GM12801 (cell line): Measurements from ENCODE around the gene TEX19.

Experiments
- CTCF ChIP-seq: IDR thresholded peaks from one replicate; pipeline ENCODE4 v1.5.1; 2011; ENCODE audit warnings: control low read depth; ENCODE audit not compliant: insufficient read length; ENCODE audit errors: extremely low read depth

Gene TEX19

GRCh38 chr17:82386255-82386831 lies 27.3 kb downstream of the TEX19 start:
- no peak for TF ChIP-seq CTCF

GRCh38 chr17:82386881-82387704 lies 28.0 kb downstream of the TEX19 start:
- no peak for TF ChIP-seq CTCF

DNA sequence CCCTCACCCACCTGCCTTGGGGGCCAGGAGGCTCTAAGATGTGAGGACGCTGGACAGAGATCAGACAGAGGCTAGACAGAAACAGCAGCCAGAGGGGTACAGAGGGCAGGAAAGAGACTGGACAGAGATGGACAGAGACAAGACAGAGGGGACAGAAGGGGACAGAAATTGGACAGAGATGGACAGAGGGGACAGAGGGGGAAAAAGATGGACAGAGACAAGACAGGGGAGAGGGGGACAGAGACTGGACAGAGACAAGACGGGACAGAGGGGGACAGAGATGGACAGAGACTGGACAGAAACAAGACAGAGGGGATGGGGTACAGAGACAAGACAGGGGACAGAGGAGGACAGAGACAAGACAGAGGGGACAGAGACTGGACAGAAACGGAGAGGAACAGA lies 28.7 kb downstream of the TEX19 start:
- no peak for TF ChIP-seq CTCF

GRCh38 chr17:82388223-82388921 lies 29.3 kb downstream of the TEX19 start:
- no peak for TF ChIP-seq CTCF

DNA sequence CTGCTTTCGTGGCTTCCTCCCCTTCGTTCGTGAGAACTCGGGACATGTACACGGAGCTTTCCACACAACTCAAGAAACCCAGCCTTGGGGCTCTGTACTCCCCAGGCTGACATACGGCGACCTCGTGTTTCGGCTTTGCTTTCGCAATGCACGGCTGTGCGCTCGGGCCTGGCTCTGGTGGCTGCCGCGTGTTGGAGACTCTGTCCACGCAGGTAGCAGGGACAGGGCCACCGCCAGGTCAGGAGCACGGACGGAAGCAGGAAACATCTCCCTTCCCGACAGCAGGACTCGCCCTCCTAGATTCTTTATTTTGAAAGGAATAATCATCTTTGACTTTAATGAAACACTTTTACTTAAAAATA lies 29.9 kb downstream of the TEX19 start:
- no peak for TF ChIP-seq CTCF

- no peak for TF ChIP-seq CTCF
These were observed 30.3 kb downstream of the TEX19 start for GRCh38 chr17:82389379-82389778.

GRCh38 chr17:82390015-82390859 lies 31.2 kb downstream of the TEX19 start:
- TF ChIP-seq CTCF: no peak
